H1 (cell line): ENCODE measurements around the gene GDAP1L1. TPM values are rescaled to one million over a fixed set of nuclear protein-coding genes. Genes with fewer than 3 reads are reported as not detected.

Experiments
- CTCF ChIA-PET: fragments of 300-600 bp; sonication (Branson Sonifier 250); formaldehyde crosslinking; loops from one replicate; lab custom pipeline; 2021; ENCODE audit not compliant: partially characterized antibody; lab: Charles Lee
- POLR2A ChIA-PET: fragments of 300-600 bp; sonication (Branson Sonifier 250); formaldehyde crosslinking; loops from one replicate; lab custom pipeline; 2021; ENCODE audit warnings: inconsistent platforms; ENCODE audit not compliant: partially characterized antibody; lab: Charles Lee
- DNase-seq, 2 experiments: peaks; one replicate each; pipeline versions ENCODE4 v3.0.0 to v3.0.0-alpha.2; 2010 to 2022; ENCODE audit warnings: low spot score in 2 of 2, low read depth in 1 of 2, mixed read lengths in 1 of 2
- FAIRE-seq: peaks from 2 replicates; lab custom pipeline; 2011; peaks lifted over from hg19 to GRCh38; lab: Jason Lieb, UNC
- H2AFZ ChIP-seq: 2 replicates; pipeline ENCODE4 v1.8.1; 2012; ENCODE audit warnings: low read length, inconsistent platforms
- H2AK5ac ChIP-seq: 2 replicates; pipeline ENCODE4 v1.6.1; 2013; ENCODE audit warnings: low read depth, low read length
- H2BK120ac ChIP-seq: replicated peaks from 2 replicates; pipeline ENCODE3; 2013; ENCODE audit warnings: low read depth, low read length, inconsistent platforms
- H2BK12ac ChIP-seq: 2 replicates; pipeline ENCODE4 v1.6.1; 2013; ENCODE audit warnings: low read depth, low read length
- H2BK15ac ChIP-seq: 2 replicates; pipeline ENCODE4 v1.6.1; 2013; ENCODE audit warnings: low read length
- H2BK20ac ChIP-seq: 2 replicates; pipeline ENCODE4 v1.6.1; 2013; ENCODE audit warnings: low read length
- H2BK5ac ChIP-seq: 2 replicates; pipeline ENCODE4 v1.6.1; 2013; ENCODE audit warnings: low read depth, low read length
- H3K14ac ChIP-seq: 2 replicates; pipeline ENCODE4 v1.6.1; 2013; ENCODE audit warnings: inconsistent platforms; ENCODE audit not compliant: insufficient read length
- H3K18ac ChIP-seq: 2 replicates; pipeline ENCODE4 v1.6.1; 2013; ENCODE audit warnings: low read length; ENCODE audit errors: extremely low read depth
- H3K23ac ChIP-seq: 2 replicates; pipeline ENCODE4 v1.6.1; 2013; ENCODE audit warnings: inconsistent platforms; ENCODE audit not compliant: insufficient read length
- H3K23me2 ChIP-seq: 2 replicates; pipeline ENCODE4 v1.6.1; 2013; ENCODE audit warnings: low read depth, low read length
- H3K27ac ChIP-seq: 2 replicates; pipeline ENCODE4 v1.6.1; 2011; ENCODE audit warnings: low read depth, low read length, inconsistent platforms
- H3K27me3 ChIP-seq, 4 experiments: replicated peaks in 1 of 4; 1 replicate in 1 of 4; 2 replicates in 3 of 4; pipeline versions ENCODE4 v1.6.1 to v1.8.1; 2011 to 2013; ENCODE audit warnings: low read length in 3 of 4, mild to moderate bottlenecking in 3 of 4, inconsistent platforms in 2 of 4, mixed read lengths in 2 of 4, moderate library complexity in 1 of 4; ENCODE audit not compliant: control insufficient read depth in 3 of 4, insufficient read depth in 3 of 4; ENCODE audit errors: extremely low read depth in 1 of 4
- H3K36me3 ChIP-seq, 4 experiments: 2 replicates each; pipeline versions ENCODE4 v1.6.1 to v1.8.1; 2011 to 2013; ENCODE audit warnings: mild to moderate bottlenecking in 4 of 4, low read length in 3 of 4, moderate library complexity in 2 of 4, control low read depth in 1 of 4, inconsistent platforms in 1 of 4; ENCODE audit not compliant: insufficient read depth in 4 of 4, control insufficient read depth in 2 of 4
- H3K4ac ChIP-seq: replicated peaks from 2 replicates; pipeline ENCODE3; 2013; ENCODE audit warnings: low read length, low read depth, mixed read lengths, inconsistent platforms; ENCODE audit not compliant: insufficient read length
- H3K4me1 ChIP-seq, 4 experiments: replicated peaks in 1 of 4; 1 replicate in 1 of 4; 2 replicates in 3 of 4; pipeline versions ENCODE4 v1.6.1 to v1.8.1; 2011 to 2013; ENCODE audit warnings: low read length in 3 of 4, inconsistent platforms in 2 of 4, mixed read lengths in 1 of 4; ENCODE audit not compliant: insufficient read depth in 4 of 4, control insufficient read depth in 3 of 4
- H3K4me2 ChIP-seq, 2 experiments: 2 replicates each; pipeline versions ENCODE4 v1.6.1 to v1.8.1; 2011 to 2013; ENCODE audit warnings: low read depth in 2 of 2, low read length in 2 of 2, control low read depth in 1 of 2, inconsistent platforms in 1 of 2, mild to moderate bottlenecking in 1 of 2; ENCODE audit not compliant: insufficient read depth in 1 of 2
- H3K4me3 ChIP-seq, 4 experiments: fragments of 200-600, 300-600 bp in 1 of 4; sonication (generic), shearing (Covaris generic), sonication (Bioruptor Twin) in 1 of 4; 2 replicates each; pipeline versions ENCODE4 v1.5.1 to v1.8.1; 2011 to 2016; ENCODE audit warnings: low read length in 4 of 4, low read depth in 3 of 4, control low read depth in 2 of 4, inconsistent platforms in 2 of 4, mild to moderate bottlenecking in 2 of 4, mixed read lengths in 1 of 4, moderate library complexity in 1 of 4; ENCODE audit not compliant: insufficient read depth in 2 of 4; ENCODE audit errors: extremely low read depth in 1 of 4
- H3K56ac ChIP-seq: replicated peaks from 2 replicates; pipeline ENCODE3; 2013; ENCODE audit warnings: low read depth, mild to moderate bottlenecking, mixed read lengths, low read length, inconsistent platforms; ENCODE audit not compliant: insufficient read length
- H3K79me1 ChIP-seq: 2 replicates; pipeline ENCODE4 v1.6.1; 2013; ENCODE audit warnings: low read depth, low read length, control low read depth
- H3K79me2 ChIP-seq, 2 experiments: 2 replicates each; pipeline versions ENCODE4 v1.6.1 to v1.8.1; 2012 to 2013; ENCODE audit warnings: low read length in 2 of 2, mild to moderate bottlenecking in 2 of 2, inconsistent platforms in 1 of 2; ENCODE audit not compliant: insufficient read depth in 2 of 2, control insufficient read depth in 1 of 2
- H3K9ac ChIP-seq, 4 experiments: replicated peaks in 1 of 4; 1 replicate in 1 of 4; 2 replicates in 3 of 4; pipeline versions ENCODE4 v1.6.1 to v1.8.1; 2011 to 2013; ENCODE audit warnings: low read depth in 3 of 4, low read length in 3 of 4, control low read depth in 2 of 4, mild to moderate bottlenecking in 2 of 4, moderate library complexity in 2 of 4, inconsistent platforms in 1 of 4; ENCODE audit errors: extremely low read depth in 1 of 4
- H3K9me3 ChIP-seq, 2 experiments: 2 replicates each; pipeline versions ENCODE4 v1.6.1 to v1.8.1; 2012 to 2013; ENCODE audit warnings: mild to moderate bottlenecking in 2 of 2, moderate library complexity in 2 of 2, control low read depth in 1 of 2, inconsistent platforms in 1 of 2, low read depth in 1 of 2, low read length in 1 of 2, mixed read lengths in 1 of 2; ENCODE audit not compliant: insufficient read depth in 2 of 2
- H4K20me1 ChIP-seq, 2 experiments: replicated peaks in 1 of 2; 2 replicates each; pipeline versions ENCODE3 to v1.8.1; 2011 to 2013; ENCODE audit warnings: inconsistent platforms in 2 of 2, low read length in 2 of 2, mild to moderate bottlenecking in 1 of 2; ENCODE audit not compliant: insufficient read depth in 2 of 2, control insufficient read depth in 1 of 2
- H4K5ac ChIP-seq: 2 replicates; pipeline ENCODE4 v1.6.1; 2013; ENCODE audit warnings: low read length, low read depth, mixed read lengths, inconsistent platforms; ENCODE audit not compliant: insufficient read length
- H4K8ac ChIP-seq: 2 replicates; pipeline ENCODE4 v1.8.0; 2013; ENCODE audit warnings: mild to moderate bottlenecking, moderate library complexity, low read length, inconsistent platforms; ENCODE audit not compliant: insufficient read depth; ENCODE audit errors: extremely low read depth
- H4K91ac ChIP-seq: replicated peaks from 2 replicates; pipeline ENCODE3; 2013; ENCODE audit warnings: low read length, mixed read lengths, inconsistent platforms; ENCODE audit not compliant: insufficient read length
- CHD1 ChIP-seq: IDR thresholded peaks from 2 replicates; pipeline ENCODE4 v1.6.1; 2012; ENCODE audit warnings: low read depth, low read length, improper control_type of control experiment
- WGBS, 2 experiments: shearing (Covaris generic) in 1 of 2; methylation state at CpG; one replicate each; pipeline versions ENCODE4 v1.1.6 to v1.1.7; 2013 to 2015; ENCODE audit warnings: low lambda C conversion rate in 2 of 2, mixed read lengths in 2 of 2, inconsistent platforms in 1 of 2, low coverage in 1 of 2, missing lambda C conversion rate in 1 of 2; ENCODE audit not compliant: insufficient replicate concordance in 2 of 2, insufficient coverage in 1 of 2, insufficient read length in 1 of 2; ENCODE audit errors: extremely low coverage in 1 of 2, missing lambda C conversion rate in 1 of 2; 5-methylcytosine and 5-hydroxymethylcytosine counted together
- polyA plus RNA-seq, 7 experiments: library from polyadenylated mRNA; depleted of rRNA in 3 of 7; stranded (reverse) in 5 of 7; unstranded in 2 of 7; fragments of >200 nt in 5 of 7; fragments of 200-250 nt in 2 of 7; gene quantifications; 1 replicate in 5 of 7; 2 replicates in 1 of 7; 4 replicates in 1 of 7; pipeline versions ENCODE4 v1.2.1 to v1.2.3, GENCODE V29; 2011 to 2013; ENCODE audit warnings: missing spikeins in 2 of 7, mixed read lengths in 2 of 7
- total RNA-seq: library from RNA; stranded (reverse); fragmentation: NEBNext Ultra II Directional; extraction: Animal tissue kit (Norgen Biotek cat#: 25700); gene quantifications from 2 replicates; pipeline ENCODE4 v1.2.1, GENCODE V29; 2021

Gene GDAP1L1
- total and polyA plus RNA-seq, 2 of the 8 experiments (the other 6 are each of a cell fraction or from before 2014, with no cell fraction given): 8.5 to 63.1 TPM

DNA sequence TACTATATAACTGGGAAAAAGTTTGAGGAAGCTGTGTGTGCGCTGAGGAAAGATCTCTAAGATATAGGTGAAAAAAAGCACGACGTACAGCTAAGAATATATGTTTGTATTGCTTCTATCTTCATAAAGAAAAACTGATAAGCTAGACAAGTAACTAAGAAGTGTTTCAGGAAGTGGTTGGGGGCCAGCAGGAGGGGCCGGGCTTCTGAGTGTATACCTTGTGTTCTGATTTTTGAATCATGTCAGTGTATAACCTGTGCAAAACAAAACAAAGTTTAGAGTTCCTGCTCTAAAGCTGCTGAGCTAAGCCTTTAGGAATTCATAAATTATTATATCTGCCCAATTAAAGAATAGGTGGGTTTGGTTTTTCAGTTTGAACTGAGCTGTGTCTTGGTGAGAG lies 28.7 kb upstream of the GDAP1L1 start:
- no peak for FAIRE-seq
- H3K79me2 ChIP-seq: no peaks in the 10 kb centered on the region
- no peak overlapping the region for H3K9ac ChIP-seq
- H4K20me1 ChIP-seq: peaks cover 0 to 3% of the 10 kb centered on the region in 2 experiments
- no peaks in the 10 kb centered on the region for H3K36me3 ChIP-seq
- 92% methylated on average over 4 of the region's 4 CpGs; no CpG with 5 or more reads in 1 of the 2 experiments for WGBS, 2 experiments
- H3K79me1 ChIP-seq: no peaks in the 10 kb centered on the region
- H3K9me3 ChIP-seq: no peaks in the 10 kb centered on the region
- no peak overlapping the region for H3K4me2 ChIP-seq
- H3K56ac ChIP-seq: no peak overlapping the region
- H2BK5ac ChIP-seq: no peak overlapping the region
- no peak overlapping the region for H2BK12ac ChIP-seq
- H2BK20ac ChIP-seq: no peak overlapping the region
- no peak overlapping the region for H3K23ac ChIP-seq
- no peak for TF ChIP-seq CHD1
- TF ChIP-seq, all 59 proteins: peak for 0
- Histone ChIP-seq H3K4ac (no peak overlapping the region), H3K14ac (no peak overlapping the region), H2BK15ac (no peak overlapping the region), H3K23me2 (no peaks in the 10 kb centered on the region), H2AK5ac (no peak overlapping the region), H2BK120ac (no peak overlapping the region), H2AFZ (no peak overlapping the region), H4K5ac (no peak overlapping the region), H3K4me1 (peaks cover 0 to 3% (median 2%) of the 10 kb centered on the region in 4 experiments; a peak in 2 of 7 replicates), H3K4me3 (no peak overlapping the region), H4K8ac (no peak overlapping the region), H3K27ac (no peak overlapping the region), H3K27me3 (no peaks in the 10 kb centered on the region), H4K91ac (no peak overlapping the region), H3K18ac (no peak overlapping the region)
- ChIA-PET CTCF (interaction anchor here (0.8 to 11.2 kb wide), 41 partner anchors 9 to 419 kb away, joined by 3 to 153 read pairs (median 5); partner anchors contain the start of genes FITM2, GDAP1L1 and PKIG), POLR2A (interaction anchor here (1.3 kb wide), 1 partner anchor 8 kb away, joined by 4 read pairs; the partner anchor contains the start of gene OSER1)
- DNase-seq: no peak
